IMR-90 (cell line): Measurements from ENCODE around the gene BHLHA15.

Experiments used
- BHLHE40 ChIP-seq: fragments of 150-350 bp; IDR thresholded peaks from 2 replicates; pipeline ENCODE4 v1.6.1; 2016; ENCODE audit warnings: mild to moderate bottlenecking, low read depth, low read length
- CHD1 ChIP-seq: IDR thresholded peaks from 2 replicates; pipeline ENCODE4 v1.6.1; 2012; ENCODE audit warnings: low read depth, low read length, improper control_type of control experiment
- CTCF ChIP-seq: conservative IDR thresholded peaks from 2 replicates; pipeline ENCODE4 v1.5.1; 2012; ENCODE audit warnings: mild to moderate bottlenecking, low read depth, low read length, improper control_type of control experiment
- FOS ChIP-seq: fragments of 150-350 bp; IDR thresholded peaks from 2 replicates; pipeline ENCODE4 v1.6.1; 2016; ENCODE audit warnings: low read depth, low read length
- MAFK ChIP-seq: IDR thresholded peaks from 2 replicates; pipeline ENCODE4 v1.6.1; 2012; ENCODE audit warnings: low read depth, low read length, improper control_type of control experiment
- POLR2A ChIP-seq: IDR thresholded peaks from 2 replicates; pipeline ENCODE4 v1.6.1; 2012; ENCODE audit warnings: mild to moderate bottlenecking, low read depth, low read length
- TF ChIP-seq, protein P1 (sequence below): fragments of 150-350 bp; IDR thresholded peaks from 2 replicates; pipeline ENCODE4 v1.6.1; 2017; ENCODE audit warnings: mild to moderate bottlenecking, antibody characterized with exemption, low read length, low read depth

DNA sequence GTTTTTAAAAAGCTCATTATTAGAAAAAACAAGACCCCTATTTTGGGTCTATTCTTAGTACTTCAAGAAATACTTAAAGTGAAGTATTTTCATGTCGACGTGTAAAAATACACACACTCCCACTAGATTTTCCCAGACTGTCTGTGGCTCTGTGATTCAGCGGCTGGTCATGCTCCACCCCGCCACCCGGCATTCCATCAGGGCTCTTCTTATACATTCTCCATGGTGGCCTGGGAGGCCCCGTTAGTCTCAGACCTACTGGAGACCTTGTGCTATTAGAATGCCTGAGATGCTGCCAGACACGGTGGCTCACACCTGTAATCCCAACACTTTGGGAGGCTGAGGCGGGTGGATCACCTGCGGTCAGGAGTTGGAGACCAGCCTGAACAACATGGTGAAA lies 27.7 kb downstream of the BHLHA15 start:
- TF ChIP-seq CTCF (no peak), POLR2A (no peak), MAFK (no peak), CHD1 (no peak), BHLHE40 (no peak), FOS (no peak)
- TF ChIP-seq, protein P1, sequence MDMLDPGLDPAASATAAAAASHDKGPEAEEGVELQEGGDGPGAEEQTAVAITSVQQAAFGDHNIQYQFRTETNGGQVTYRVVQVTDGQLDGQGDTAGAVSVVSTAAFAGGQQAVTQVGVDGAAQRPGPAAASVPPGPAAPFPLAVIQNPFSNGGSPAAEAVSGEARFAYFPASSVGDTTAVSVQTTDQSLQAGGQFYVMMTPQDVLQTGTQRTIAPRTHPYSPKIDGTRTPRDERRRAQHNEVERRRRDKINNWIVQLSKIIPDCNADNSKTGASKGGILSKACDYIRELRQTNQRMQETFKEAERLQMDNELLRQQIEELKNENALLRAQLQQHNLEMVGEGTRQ = no peak
